H9 (cell line): ENCODE measurements around the gene TMEM187. TPM values are rescaled to one million over a fixed set of nuclear protein-coding genes. Genes with fewer than 3 reads are reported as not detected.

Source experiments
- DNase-seq: peaks from one replicate; pipeline ENCODE4 v3.0.0-alpha.2; 2017
- H2AFZ ChIP-seq: one replicate; pipeline ENCODE4 v1.6.1; 2013; ENCODE audit warnings: mild to moderate bottlenecking, low read length, control low read depth, moderate library complexity
- H2AK5ac ChIP-seq: 2 replicates; pipeline ENCODE4 v1.6.1; 2013; ENCODE audit warnings: low read length, control low read depth, mixed read lengths; ENCODE audit not compliant: insufficient read length
- H2BK120ac ChIP-seq: one replicate; pipeline ENCODE4 v1.6.1; 2013; ENCODE audit warnings: low read depth, mild to moderate bottlenecking, low read length, control low read depth, inconsistent platforms; ENCODE audit not compliant: poor library complexity, severe bottlenecking
- H2BK12ac ChIP-seq: 2 replicates; pipeline ENCODE4 v1.6.1; 2013; ENCODE audit warnings: low read length, control low read depth, mixed read lengths, low read depth; ENCODE audit not compliant: insufficient read length
- H2BK15ac ChIP-seq: 2 replicates; pipeline ENCODE4 v1.6.1; 2013; ENCODE audit warnings: low read depth, low read length, control low read depth
- H2BK20ac ChIP-seq: one replicate; pipeline ENCODE4 v1.6.1; 2013; ENCODE audit warnings: low read depth, mild to moderate bottlenecking, low read length, control low read depth, inconsistent platforms; ENCODE audit not compliant: poor library complexity, severe bottlenecking
- H2BK5ac ChIP-seq: 2 replicates; pipeline ENCODE4 v1.6.1; 2013; ENCODE audit warnings: low read length, control low read depth, mixed read lengths; ENCODE audit not compliant: insufficient read length
- H3K14ac ChIP-seq: 2 replicates; pipeline ENCODE4 v1.6.1; 2013; ENCODE audit warnings: low read length, control low read depth; ENCODE audit not compliant: insufficient read depth
- H3K18ac ChIP-seq: 2 replicates; pipeline ENCODE4 v1.6.1; 2013; ENCODE audit warnings: low read depth, mild to moderate bottlenecking, mixed read lengths, low read length, control low read depth; ENCODE audit not compliant: insufficient read length
- H3K23ac ChIP-seq: 2 replicates; pipeline ENCODE4 v1.6.1; 2013; ENCODE audit warnings: low read length, control low read depth, mixed read lengths, low read depth; ENCODE audit not compliant: insufficient read length
- H3K23me2 ChIP-seq: 2 replicates; pipeline ENCODE4 v1.6.1; 2013; ENCODE audit warnings: low read depth, mild to moderate bottlenecking, mixed read lengths, low read length, control low read depth; ENCODE audit not compliant: insufficient read length, poor library complexity, severe bottlenecking
- H3K27ac ChIP-seq: 2 replicates; pipeline ENCODE4 v1.5.1; 2013; ENCODE audit warnings: low read length, control low read depth, mixed read lengths, low read depth; ENCODE audit not compliant: insufficient read length
- H3K27me3 ChIP-seq: 2 replicates; pipeline ENCODE4 v1.6.1; 2013; ENCODE audit warnings: low read length, control low read depth, inconsistent platforms; ENCODE audit not compliant: insufficient read depth
- H3K4ac ChIP-seq: 2 replicates; pipeline ENCODE4 v1.6.1; 2013; ENCODE audit warnings: low read depth, mild to moderate bottlenecking, control low read depth, inconsistent platforms, low read length, moderate library complexity
- H3K4me1 ChIP-seq: 2 replicates; pipeline ENCODE4 v1.6.1; 2013; ENCODE audit warnings: low read length, control low read depth, inconsistent platforms; ENCODE audit not compliant: insufficient read depth
- H3K4me2 ChIP-seq: 2 replicates; pipeline ENCODE4 v1.6.1; 2013; ENCODE audit warnings: low read length, control low read depth, mixed read lengths; ENCODE audit not compliant: insufficient read length, insufficient read depth
- H3K56ac ChIP-seq: 2 replicates; pipeline ENCODE4 v1.6.1; 2013; ENCODE audit warnings: low read depth, mild to moderate bottlenecking, mixed read lengths, low read length, control low read depth; ENCODE audit not compliant: insufficient read length
- H3K79me1 ChIP-seq: 2 replicates; pipeline ENCODE4 v1.6.1; 2013; ENCODE audit warnings: low read depth, mild to moderate bottlenecking, moderate library complexity, low read length, control low read depth, inconsistent platforms; ENCODE audit not compliant: insufficient read depth, poor library complexity, severe bottlenecking
- H3K79me2 ChIP-seq: 2 replicates; pipeline ENCODE4 v1.6.1; 2013; ENCODE audit warnings: low read length, control low read depth, inconsistent platforms; ENCODE audit not compliant: insufficient read depth
- H3K9ac ChIP-seq: 2 replicates; pipeline ENCODE4 v1.6.1; 2013; ENCODE audit warnings: low read length, control low read depth, mixed read lengths; ENCODE audit not compliant: insufficient read length; ENCODE audit errors: extremely low read depth
- H3K9me3 ChIP-seq: one replicate; pipeline ENCODE4 v1.6.1; 2013; ENCODE audit warnings: low read depth, low read length, inconsistent platforms; ENCODE audit not compliant: control insufficient read depth
- H3T11ph ChIP-seq: one replicate; pipeline ENCODE4 v1.6.1; 2013; ENCODE audit warnings: mild to moderate bottlenecking, low read length, control low read depth, inconsistent platforms
- H4K20me1 ChIP-seq: one replicate; pipeline ENCODE4 v1.6.1; 2013; ENCODE audit not compliant: control insufficient read depth, insufficient read length, insufficient read depth
- H4K5ac ChIP-seq: 2 replicates; pipeline ENCODE4 v1.6.1; 2013; ENCODE audit warnings: low read depth, mild to moderate bottlenecking, mixed read lengths, low read length, control low read depth; ENCODE audit not compliant: insufficient read length
- H4K8ac ChIP-seq: replicated peaks from 2 replicates; pipeline ENCODE4 v1.6.1; 2013; ENCODE audit warnings: low read length, control low read depth, mixed read lengths, low read depth; ENCODE audit not compliant: insufficient read length
- H4K91ac ChIP-seq: 2 replicates; pipeline ENCODE4 v1.6.1; 2013; ENCODE audit warnings: low read depth, mild to moderate bottlenecking, moderate library complexity, mixed read lengths, low read length, control low read depth; ENCODE audit not compliant: insufficient read length
- H3K27ac Mint-ChIP-seq, 3 experiments: 2 replicates in 2 of 3; 3 replicates in 1 of 3; pipeline ENCODE4 v1.8.0; 2020 to 2021; ENCODE audit warnings: mixed read lengths in 3 of 3, mild to moderate bottlenecking in 1 of 3, moderate library complexity in 1 of 3
- H3K27me3 Mint-ChIP-seq: 2 replicates; pipeline ENCODE4 v1.8.0; 2021; ENCODE audit warnings: low read depth, mild to moderate bottlenecking, moderate library complexity, mixed read lengths
- H3K36me3 Mint-ChIP-seq, 3 experiments: 2 replicates in 2 of 3; 3 replicates in 1 of 3; pipeline ENCODE4 v1.8.0; 2020 to 2021; ENCODE audit warnings: low read depth in 3 of 3, mixed read lengths in 3 of 3; ENCODE audit not compliant: insufficient read depth in 1 of 3
- H3K4me1 Mint-ChIP-seq, 2 experiments: 2 replicates each; pipeline ENCODE4 v1.8.0; 2020; ENCODE audit warnings: mixed read lengths in 2 of 2
- H3K4me3 Mint-ChIP-seq, 2 experiments: 2 replicates in 1 of 2; 3 replicates in 1 of 2; pipeline ENCODE4 v1.8.0; 2020 to 2021; ENCODE audit warnings: mild to moderate bottlenecking in 2 of 2, mixed read lengths in 2 of 2, moderate library complexity in 1 of 2
- H3K9me3 Mint-ChIP-seq, 2 experiments: 2 replicates in 1 of 2; 3 replicates in 1 of 2; pipeline ENCODE4 v1.8.0; 2020; ENCODE audit warnings: mild to moderate bottlenecking in 2 of 2, mixed read lengths in 2 of 2, moderate library complexity in 1 of 2
- WGBS: extraction: QIAGEN DNeasy Blood & Tissue Kit; methylation state at CpG from one replicate; pipeline ENCODE4 v1.1.7; 2013; ENCODE audit warnings: missing lambda C conversion rate, low lambda C conversion rate, mixed read lengths; ENCODE audit not compliant: insufficient read length; ENCODE audit errors: extremely low coverage; 5-methylcytosine and 5-hydroxymethylcytosine counted together
- total RNA-seq: library from RNA; stranded (reverse); gene quantifications from 2 replicates; pipeline ENCODE4 v1.2.1, GENCODE V29; 2021
- TF ChIP-seq, protein P1 (sequence below): fragments of 200-600 bp; sonication (generic); conservative IDR thresholded peaks from 3 replicates; pipeline ENCODE4 v1.8.0; 2021; ENCODE audit warnings: antibody characterized with exemption, mild to moderate bottlenecking

TMEM187 gene
- total RNA-seq, 1 experiment from 2014 or later, result 2.7 TPM

DNA sequence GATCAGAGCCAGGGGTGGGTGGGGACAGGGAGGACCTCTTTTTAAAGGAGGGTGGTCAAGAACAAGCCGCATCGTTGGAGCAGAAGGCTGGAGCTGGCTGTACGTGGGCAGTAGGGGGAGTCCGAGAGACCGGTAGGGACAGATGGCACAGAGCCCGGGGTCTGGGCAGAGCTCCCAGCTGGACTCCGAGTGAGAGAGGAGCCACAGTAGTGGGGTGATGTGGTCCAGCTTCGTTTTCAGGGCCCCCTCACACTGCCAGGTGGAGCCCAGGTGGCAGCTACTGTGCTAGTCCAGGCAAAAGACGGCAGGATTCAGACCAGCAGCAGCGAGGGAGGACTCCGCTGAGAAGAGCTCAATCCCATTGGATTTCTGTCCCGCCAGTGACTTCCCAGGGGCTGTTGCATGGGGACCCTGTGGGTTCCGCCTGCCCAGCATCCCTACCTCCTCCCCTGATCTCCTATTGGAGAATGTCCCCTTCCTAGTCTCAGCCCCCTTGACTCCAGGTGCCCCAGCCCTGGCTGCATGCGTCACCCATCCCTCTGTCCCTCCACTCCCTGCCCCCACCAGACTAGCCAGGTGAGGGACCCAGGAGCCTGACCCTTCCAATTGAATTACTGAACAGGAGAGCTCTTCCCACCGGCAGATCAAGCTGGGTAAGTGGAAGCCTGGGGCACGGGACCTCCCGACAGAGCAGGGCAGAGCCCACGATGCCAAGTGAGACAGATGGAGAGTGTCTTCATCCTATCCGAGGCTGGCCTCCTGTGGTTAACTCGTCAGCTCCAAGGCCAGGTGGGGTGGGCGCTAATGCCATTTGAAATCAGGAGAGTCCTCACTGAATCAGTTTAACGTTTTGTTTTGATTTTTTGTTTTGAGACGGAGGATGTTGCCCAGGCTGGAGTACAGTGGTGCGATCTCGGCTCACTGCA is 49.4 kb upstream of the TMEM187 start:
- Histone ChIP-seq H2BK5ac (no peak overlapping the region), H3K4me2 (no peak overlapping the region), H2BK120ac (no peak overlapping the region), H3K9me3 (peaks cover 13% of the 10 kb centered on the region), H3K27ac (no peak overlapping the region), H2AFZ (no peak overlapping the region), H3K79me2 (no peaks in the 10 kb centered on the region), H3K27me3 (no peaks in the 10 kb centered on the region), H2BK20ac (no peak overlapping the region), H2AK5ac (no peak overlapping the region), H4K20me1 (no peaks in the 10 kb centered on the region), H4K5ac (no peak overlapping the region), H2BK12ac (no peak overlapping the region), H3K14ac (no peak overlapping the region), H4K8ac (no peak overlapping the region), H3K23ac (no peak overlapping the region), H3K56ac (no peak overlapping the region), H4K91ac (no peak overlapping the region), H3K23me2 (peaks cover 26% of the 10 kb centered on the region), H3K79me1 (no peaks in the 10 kb centered on the region), H3K18ac (no peak overlapping the region), H3K4ac (no peak overlapping the region), H3T11ph (no peak overlapping the region), H3K4me1 (no peaks in the 10 kb centered on the region), H3K9ac (no peak overlapping the region), H2BK15ac (no peak overlapping the region)
- TF ChIP-seq, protein P1, sequence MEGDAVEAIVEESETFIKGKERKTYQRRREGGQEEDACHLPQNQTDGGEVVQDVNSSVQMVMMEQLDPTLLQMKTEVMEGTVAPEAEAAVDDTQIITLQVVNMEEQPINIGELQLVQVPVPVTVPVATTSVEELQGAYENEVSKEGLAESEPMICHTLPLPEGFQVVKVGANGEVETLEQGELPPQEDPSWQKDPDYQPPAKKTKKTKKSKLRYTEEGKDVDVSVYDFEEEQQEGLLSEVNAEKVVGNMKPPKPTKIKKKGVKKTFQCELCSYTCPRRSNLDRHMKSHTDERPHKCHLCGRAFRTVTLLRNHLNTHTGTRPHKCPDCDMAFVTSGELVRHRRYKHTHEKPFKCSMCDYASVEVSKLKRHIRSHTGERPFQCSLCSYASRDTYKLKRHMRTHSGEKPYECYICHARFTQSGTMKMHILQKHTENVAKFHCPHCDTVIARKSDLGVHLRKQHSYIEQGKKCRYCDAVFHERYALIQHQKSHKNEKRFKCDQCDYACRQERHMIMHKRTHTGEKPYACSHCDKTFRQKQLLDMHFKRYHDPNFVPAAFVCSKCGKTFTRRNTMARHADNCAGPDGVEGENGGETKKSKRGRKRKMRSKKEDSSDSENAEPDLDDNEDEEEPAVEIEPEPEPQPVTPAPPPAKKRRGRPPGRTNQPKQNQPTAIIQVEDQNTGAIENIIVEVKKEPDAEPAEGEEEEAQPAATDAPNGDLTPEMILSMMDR, result peak; percentile 38; the same call in 1 of the 3 replicates
- WGBS, result no CpG with 5 or more reads among the region's 25 CpGs
- H3K4me3 Mint-ChIP-seq, result 0 out of 5 replicates have a peak overlapping the region, but pooled peaks of 1 of the 2 experiments have one; percentile 19
- H3K27ac Mint-ChIP-seq, result no peak overlapping the region
- peaks cover 54 to 73% of the 10 kb centered on the region in 2 experiments for H3K9me3 Mint-ChIP-seq
- H3K36me3 Mint-ChIP-seq, result peaks cover 5 to 17% (median 13%) of the 10 kb centered on the region in 3 experiments
- peaks cover 11 to 25% of the 10 kb centered on the region in 2 experiments; a peak in 2 of 4 replicates for H3K4me1 Mint-ChIP-seq
- DNase-seq, result peak; percentile 47
- no peaks in the 10 kb centered on the region; the same call in none of the 2 replicates for H3K27me3 Mint-ChIP-seq
